ENCODE measurements around the gene MRPL19. TPM values are rescaled to one million over a fixed set of nuclear protein-coding genes. Genes with fewer than 3 reads are reported as not detected.
A peak's percentile ranks its signal among the peaks of the same experiment; 100 is the strongest.

MRPL19 gene
- total RNA-seq, 2 donors from 2014 or later = 36.0 to 42.4 TPM

- Histone ChIP-seq H3K36me3 (peaks cover 25% of the 10 kb centered on the region), H3K27me3 (replicated peaks; ENCODE audit: insufficient read depth) (no peaks in the 10 kb centered on the region), H3K27ac (no peak overlapping the region), H3K9me3 (no peaks in the 10 kb centered on the region), H3K4me1 (ENCODE audit: control insufficient read depth in 1 of 2, low read depth in 2 of 2) (peaks cover 4 to 6% of the 10 kb centered on the region in 2 donors), H3K4me3 (no peak overlapping the region)
- ATAC-seq (ENCODE audit: insufficient number of reproducible peaks, low FRiP score, low read depth) (no peak), DNase-seq (ENCODE audit: low spot score) (no peak)
- TF ChIP-seq CTCF (IDR thresholded peaks at IDR 0.05) = no peak
Measured at GRCh38 chr2:75703589-75704287, 57.2 kb downstream of the MRPL19 start.

GRCh38 chr2:75705921-75706320, 59.3 kb downstream of the MRPL19 start:
- no peak for TF ChIP-seq CTCF (IDR thresholded peaks at IDR 0.05)
- Histone ChIP-seq H3K4me3 (no peak overlapping the region), H3K27me3 (replicated peaks; ENCODE audit: insufficient read depth) (no peaks in the 10 kb centered on the region), H3K9me3 (no peaks in the 10 kb centered on the region), H3K36me3 (peaks cover 21% of the 10 kb centered on the region), H3K27ac (no peak overlapping the region), H3K4me1 (ENCODE audit: control insufficient read depth in 1 of 2, low read depth in 2 of 2) (peaks cover 6 to 13% of the 10 kb centered on the region in 2 donors)
- DNase-seq (ENCODE audit: low spot score) (no peak), ATAC-seq (ENCODE audit: insufficient number of reproducible peaks, low FRiP score, low read depth) (no peak)

GRCh38 chr2:75707901-75708300, 61.3 kb downstream of the MRPL19 start:
- DNase-seq (ENCODE audit: low spot score) = no peak
- no peak for ATAC-seq (ENCODE audit: insufficient number of reproducible peaks, low FRiP score, low read depth)
- no peak for TF ChIP-seq CTCF (IDR thresholded peaks at IDR 0.05)
- Histone ChIP-seq H3K9me3 (no peaks in the 10 kb centered on the region), H3K27me3 (replicated peaks; ENCODE audit: insufficient read depth) (no peaks in the 10 kb centered on the region), H3K36me3 (peaks cover 14% of the 10 kb centered on the region), H3K27ac (no peak overlapping the region), H3K4me1 (ENCODE audit: control insufficient read depth in 1 of 2, low read depth in 2 of 2) (peaks cover 6 to 17% of the 10 kb centered on the region in 2 donors), H3K4me3 (no peak overlapping the region)

GRCh38 chr2:75709297-75709696, 62.7 kb downstream of the MRPL19 start:
- Histone ChIP-seq H3K27me3 (replicated peaks; ENCODE audit: insufficient read depth) (no peaks in the 10 kb centered on the region), H3K4me3 (peak overlapping the region; percentile 87), H3K27ac (no peak overlapping the region), H3K4me1 (ENCODE audit: control insufficient read depth in 1 of 2, low read depth in 2 of 2) (peaks cover 6 to 17% of the 10 kb centered on the region in 2 donors), H3K36me3 (peaks cover 9% of the 10 kb centered on the region), H3K9me3 (no peaks in the 10 kb centered on the region)
- TF ChIP-seq CTCF (IDR thresholded peaks at IDR 0.05) = no peak
- ATAC-seq (ENCODE audit: insufficient number of reproducible peaks, low FRiP score, low read depth) (no peak), DNase-seq (ENCODE audit: low spot score) (no peak)

GRCh38 chr2:75710220-75710576, 63.6 kb downstream of the MRPL19 start:
- DNase-seq (ENCODE audit: low spot score) = no peak

More at GRCh38 chr2:75710220-75710576, 63.6 kb downstream of the MRPL19 start:
- no peaks in the 10 kb centered on the region for H3K9me3 ChIP-seq
- H3K27ac ChIP-seq = peak overlapping the region; percentile 79 to 84
- peaks cover under 1% of the 10 kb centered on the region for H3K36me3 ChIP-seq
- H3K27me3 ChIP-seq (replicated peaks; ENCODE audit: insufficient read depth) = no peaks in the 10 kb centered on the region
- H3K4me3 ChIP-seq = peak overlapping the region; percentile 87
- no peak for TF ChIP-seq CTCF (IDR thresholded peaks at IDR 0.05)
- no peak for ATAC-seq (ENCODE audit: insufficient number of reproducible peaks, low FRiP score, low read depth)
- peaks cover 6 to 17% of the 10 kb centered on the region in 2 donors for H3K4me1 ChIP-seq (ENCODE audit: control insufficient read depth in 1 of 2, low read depth in 2 of 2)

Measured in thoracic aorta (tissue), 2 donors.